Measurements from ENCODE around the gene GAD2.

DNA sequence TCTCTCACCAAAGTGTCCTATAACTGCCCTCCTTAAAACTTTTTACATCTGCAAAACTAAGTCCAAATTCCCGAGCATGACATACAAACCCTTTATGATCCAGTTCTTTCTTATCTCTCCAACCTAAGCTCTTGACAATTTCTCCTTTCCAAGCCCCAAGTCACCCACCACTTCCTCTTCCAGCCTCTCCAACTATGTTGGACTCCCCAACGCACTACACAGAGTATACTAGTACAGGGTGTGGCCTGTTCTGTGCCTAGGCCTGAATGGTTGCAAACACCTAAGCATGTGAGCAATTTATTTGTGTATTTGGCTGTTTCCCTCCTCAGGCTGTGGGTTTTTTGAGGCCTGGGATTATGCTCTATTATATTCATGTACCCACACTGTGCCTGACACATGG, 120.4 kb downstream of the GAD2 start:
- TF ChIP-seq, protein P1, sequence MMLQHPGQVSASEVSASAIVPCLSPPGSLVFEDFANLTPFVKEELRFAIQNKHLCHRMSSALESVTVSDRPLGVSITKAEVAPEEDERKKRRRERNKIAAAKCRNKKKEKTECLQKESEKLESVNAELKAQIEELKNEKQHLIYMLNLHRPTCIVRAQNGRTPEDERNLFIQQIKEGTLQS (IDR thresholded peaks at IDR 0.05) = no peak
- TF ChIP-seq, protein P1 (CRISPR knock-in tag; conservative IDR thresholded peaks at IDR 0.05) = no peak
- TF ChIP-seq, protein P2, sequence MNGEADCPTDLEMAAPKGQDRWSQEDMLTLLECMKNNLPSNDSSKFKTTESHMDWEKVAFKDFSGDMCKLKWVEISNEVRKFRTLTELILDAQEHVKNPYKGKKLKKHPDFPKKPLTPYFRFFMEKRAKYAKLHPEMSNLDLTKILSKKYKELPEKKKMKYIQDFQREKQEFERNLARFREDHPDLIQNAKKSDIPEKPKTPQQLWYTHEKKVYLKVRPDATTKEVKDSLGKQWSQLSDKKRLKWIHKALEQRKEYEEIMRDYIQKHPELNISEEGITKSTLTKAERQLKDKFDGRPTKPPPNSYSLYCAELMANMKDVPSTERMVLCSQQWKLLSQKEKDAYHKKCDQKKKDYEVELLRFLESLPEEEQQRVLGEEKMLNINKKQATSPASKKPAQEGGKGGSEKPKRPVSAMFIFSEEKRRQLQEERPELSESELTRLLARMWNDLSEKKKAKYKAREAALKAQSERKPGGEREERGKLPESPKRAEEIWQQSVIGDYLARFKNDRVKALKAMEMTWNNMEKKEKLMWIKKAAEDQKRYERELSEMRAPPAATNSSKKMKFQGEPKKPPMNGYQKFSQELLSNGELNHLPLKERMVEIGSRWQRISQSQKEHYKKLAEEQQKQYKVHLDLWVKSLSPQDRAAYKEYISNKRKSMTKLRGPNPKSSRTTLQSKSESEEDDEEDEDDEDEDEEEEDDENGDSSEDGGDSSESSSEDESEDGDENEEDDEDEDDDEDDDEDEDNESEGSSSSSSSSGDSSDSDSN (IDR thresholded peaks at IDR 0.05; ENCODE audit: borderline replicate concordance in 1 of 2, low read depth in 2 of 2, low read length in 2 of 2) = no peak
- TF ChIP-seq, protein P3, sequence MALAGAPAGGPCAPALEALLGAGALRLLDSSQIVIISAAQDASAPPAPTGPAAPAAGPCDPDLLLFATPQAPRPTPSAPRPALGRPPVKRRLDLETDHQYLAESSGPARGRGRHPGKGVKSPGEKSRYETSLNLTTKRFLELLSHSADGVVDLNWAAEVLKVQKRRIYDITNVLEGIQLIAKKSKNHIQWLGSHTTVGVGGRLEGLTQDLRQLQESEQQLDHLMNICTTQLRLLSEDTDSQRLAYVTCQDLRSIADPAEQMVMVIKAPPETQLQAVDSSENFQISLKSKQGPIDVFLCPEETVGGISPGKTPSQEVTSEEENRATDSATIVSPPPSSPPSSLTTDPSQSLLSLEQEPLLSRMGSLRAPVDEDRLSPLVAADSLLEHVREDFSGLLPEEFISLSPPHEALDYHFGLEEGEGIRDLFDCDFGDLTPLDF (CRISPR knock-in tag; IDR thresholded peaks at IDR 0.05) = no peak
- TF ChIP-seq MCM3 (IDR thresholded peaks at IDR 0.05) (no peak), KLF16 (IDR thresholded peaks at IDR 0.05) (no peak), SIN3A (IDR thresholded peaks at IDR 0.05; ENCODE audit: borderline replicate concordance in 2 of 2, control insufficient read depth in 1 of 2, low read depth in 2 of 2, low read length in 2 of 2) (no peak), MAZ (CRISPR knock-in tag; conservative IDR thresholded peaks at IDR 0.05 in 1 of 2, IDR thresholded peaks at IDR 0.05 in 1 of 2) (no peak)
- TF ChIP-seq, protein P4, sequence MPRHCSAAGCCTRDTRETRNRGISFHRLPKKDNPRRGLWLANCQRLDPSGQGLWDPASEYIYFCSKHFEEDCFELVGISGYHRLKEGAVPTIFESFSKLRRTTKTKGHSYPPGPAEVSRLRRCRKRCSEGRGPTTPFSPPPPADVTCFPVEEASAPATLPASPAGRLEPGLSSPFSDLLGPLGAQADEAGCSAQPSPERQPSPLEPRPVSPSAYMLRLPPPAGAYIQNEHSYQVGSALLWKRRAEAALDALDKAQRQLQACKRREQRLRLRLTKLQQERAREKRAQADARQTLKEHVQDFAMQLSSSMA (CRISPR knock-in tag; IDR thresholded peaks at IDR 0.05) = no peak
- TF ChIP-seq, protein P5, sequence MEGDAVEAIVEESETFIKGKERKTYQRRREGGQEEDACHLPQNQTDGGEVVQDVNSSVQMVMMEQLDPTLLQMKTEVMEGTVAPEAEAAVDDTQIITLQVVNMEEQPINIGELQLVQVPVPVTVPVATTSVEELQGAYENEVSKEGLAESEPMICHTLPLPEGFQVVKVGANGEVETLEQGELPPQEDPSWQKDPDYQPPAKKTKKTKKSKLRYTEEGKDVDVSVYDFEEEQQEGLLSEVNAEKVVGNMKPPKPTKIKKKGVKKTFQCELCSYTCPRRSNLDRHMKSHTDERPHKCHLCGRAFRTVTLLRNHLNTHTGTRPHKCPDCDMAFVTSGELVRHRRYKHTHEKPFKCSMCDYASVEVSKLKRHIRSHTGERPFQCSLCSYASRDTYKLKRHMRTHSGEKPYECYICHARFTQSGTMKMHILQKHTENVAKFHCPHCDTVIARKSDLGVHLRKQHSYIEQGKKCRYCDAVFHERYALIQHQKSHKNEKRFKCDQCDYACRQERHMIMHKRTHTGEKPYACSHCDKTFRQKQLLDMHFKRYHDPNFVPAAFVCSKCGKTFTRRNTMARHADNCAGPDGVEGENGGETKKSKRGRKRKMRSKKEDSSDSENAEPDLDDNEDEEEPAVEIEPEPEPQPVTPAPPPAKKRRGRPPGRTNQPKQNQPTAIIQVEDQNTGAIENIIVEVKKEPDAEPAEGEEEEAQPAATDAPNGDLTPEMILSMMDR (IDR thresholded peaks at IDR 0.05 in 2 of 3, conservative IDR thresholded peaks at IDR 0.05 in 1 of 3; ENCODE audit: insufficient read depth in 2 of 3, low read depth in 1 of 3, low read length in 3 of 3) = no peak

Data from K562 (cell line).